GM19025 (cell line): ENCODE data around the gene RRAGD.
A peak's percentile ranks its signal among the peaks of the same experiment; 100 is the strongest.

Source experiments
- ATAC-seq: cut with Tn5 transposase; IDR thresholded peaks from one replicate; pipeline ENCODE4 v1.9.1; 2021; ENCODE audit warnings: mild to moderate bottlenecking, low read depth, moderate library complexity; ENCODE audit not compliant: unreplicated experiment

The RRAGD gene, protein sequence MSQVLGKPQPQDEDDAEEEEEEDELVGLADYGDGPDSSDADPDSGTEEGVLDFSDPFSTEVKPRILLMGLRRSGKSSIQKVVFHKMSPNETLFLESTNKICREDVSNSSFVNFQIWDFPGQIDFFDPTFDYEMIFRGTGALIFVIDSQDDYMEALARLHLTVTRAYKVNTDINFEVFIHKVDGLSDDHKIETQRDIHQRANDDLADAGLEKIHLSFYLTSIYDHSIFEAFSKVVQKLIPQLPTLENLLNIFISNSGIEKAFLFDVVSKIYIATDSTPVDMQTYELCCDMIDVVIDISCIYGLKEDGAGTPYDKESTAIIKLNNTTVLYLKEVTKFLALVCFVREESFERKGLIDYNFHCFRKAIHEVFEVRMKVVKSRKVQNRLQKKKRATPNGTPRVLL

GRCh38 chr6:89412071-89413005 lies at the start of gene RRAGD:
TSS of gene RRAGD (minus strand) at chr6:89412273. CDS start at chr6:89411993, 280 bp downstream.
- ATAC-seq: peak; percentile 71

DNA sequence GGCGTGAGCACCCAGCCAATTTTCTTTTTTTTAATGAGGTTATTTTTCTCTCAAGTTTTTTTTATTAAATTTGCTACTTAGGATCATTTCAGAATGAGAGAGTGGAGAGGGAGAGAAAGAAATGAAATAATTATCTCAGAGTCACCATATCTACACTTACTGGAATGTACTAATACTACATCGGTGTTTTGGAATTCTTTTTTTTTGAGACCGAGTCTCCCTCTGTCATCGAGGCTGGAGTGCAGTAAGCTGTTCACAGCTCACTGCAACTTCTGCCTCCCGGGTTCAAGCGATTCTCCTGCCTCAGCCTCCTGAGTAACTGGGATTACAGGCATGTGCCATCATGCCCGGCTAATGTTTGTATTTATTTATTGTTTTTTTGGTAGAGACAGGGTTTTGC lies 48.6 kb upstream of the RRAGD start:
- ATAC-seq: no peak

GRCh38 chr6:89459501-89459900 lies 47.4 kb upstream of the RRAGD start:
- no peak for ATAC-seq

GRCh38 chr6:89458704-89459103 lies 46.6 kb upstream of the RRAGD start:
- ATAC-seq: no peak

DNA sequence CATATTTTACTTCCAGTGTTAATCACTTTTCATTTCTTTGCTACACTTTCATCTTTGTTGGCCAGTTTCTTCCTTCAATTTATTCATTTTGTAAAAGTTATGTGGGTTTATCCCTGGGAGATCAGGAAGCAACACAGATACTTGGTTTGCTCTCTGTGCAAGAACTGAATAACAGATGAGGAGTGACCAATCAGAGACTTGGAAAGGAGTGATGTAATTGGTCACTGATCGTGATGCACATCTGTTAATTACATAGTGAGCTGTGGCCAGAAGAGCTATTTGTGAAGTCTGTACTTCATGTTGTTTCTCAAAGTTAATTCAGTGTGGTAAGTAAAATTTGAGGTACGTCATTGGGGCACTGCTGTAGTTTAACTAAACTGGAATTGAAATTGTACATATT lies 42.2 kb upstream of the RRAGD start:
- ATAC-seq: no peak

DNA sequence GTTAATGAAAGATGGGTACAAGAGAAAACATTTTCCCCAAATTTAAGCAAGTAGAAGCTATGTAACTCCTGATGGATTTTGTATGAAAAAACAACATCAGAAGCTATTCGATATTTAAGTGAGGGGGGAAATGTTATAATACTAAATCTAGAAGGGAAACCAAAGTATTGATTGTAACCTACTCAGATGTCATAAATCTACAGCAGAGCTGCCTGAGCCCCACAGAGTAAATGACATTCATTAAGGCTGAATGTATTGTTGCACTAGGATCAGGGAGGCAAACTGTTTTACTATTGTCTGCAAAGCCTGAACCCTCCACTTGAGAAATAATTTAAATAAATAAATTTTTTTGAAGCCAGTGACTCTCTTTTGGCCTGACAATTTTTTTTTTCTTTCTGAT lies 40.2 kb upstream of the RRAGD start:
- ATAC-seq: no peak

DNA sequence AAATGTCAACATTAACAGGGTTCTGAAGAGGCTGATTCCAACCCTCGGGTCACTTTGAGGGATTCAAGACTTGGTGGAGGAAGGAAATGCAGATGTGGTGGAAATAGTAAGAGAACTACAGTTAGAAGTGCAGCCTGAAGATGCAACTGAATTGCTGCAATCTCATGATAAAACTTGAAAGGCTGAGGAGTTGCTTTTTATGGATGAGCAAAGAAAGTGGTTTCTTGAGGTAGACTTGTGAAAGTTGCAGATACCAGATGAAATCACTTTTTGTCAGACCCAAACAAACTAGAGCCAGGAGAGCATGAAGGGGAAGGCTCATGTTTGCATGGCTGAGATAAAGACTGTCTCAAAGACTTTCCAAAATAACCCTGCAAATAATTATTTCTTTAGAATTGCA lies 37.1 kb upstream of the RRAGD start:
- no peak for ATAC-seq

- no peak for ATAC-seq
Observed at GRCh38 chr6:89443658-89444057, 31.6 kb upstream of the RRAGD start.

- no peak for ATAC-seq
Observed at GRCh38 chr6:89440200-89440599, 28.1 kb upstream of the RRAGD start.

GRCh38 chr6:89439014-89439413 lies 26.9 kb upstream of the RRAGD start:
- ATAC-seq: no peak

GRCh38 chr6:89438248-89438647 lies 26.2 kb upstream of the RRAGD start:
- ATAC-seq: no peak

DNA sequence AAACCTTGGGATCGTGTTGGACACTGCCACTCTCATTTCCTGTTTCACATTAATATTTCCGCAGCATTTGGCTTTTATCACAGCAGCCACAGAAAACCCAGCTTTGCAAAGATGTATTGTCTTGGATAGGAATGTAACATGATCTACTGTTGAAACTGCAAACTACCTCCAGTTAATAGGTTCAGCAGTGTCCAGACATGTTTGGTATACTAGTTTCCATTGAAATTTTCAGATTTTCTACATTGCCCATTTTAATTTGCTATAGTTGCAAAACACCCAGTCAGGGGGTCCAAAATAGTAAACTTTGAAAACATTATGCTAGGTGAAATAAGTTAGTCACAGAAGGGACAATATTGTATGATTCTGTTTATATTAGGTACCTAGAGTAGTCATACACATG lies 24.2 kb upstream of the RRAGD start:
- ATAC-seq: no peak

- no peak for ATAC-seq
Observed at GRCh38 chr6:89434954-89435353, 22.9 kb upstream of the RRAGD start.

- no peak for ATAC-seq
Observed at GRCh38 chr6:89434150-89434499, 22.1 kb upstream of the RRAGD start.

GRCh38 chr6:89433252-89434149 lies 21.4 kb upstream of the RRAGD start:
- ATAC-seq: peak; percentile 33

DNA sequence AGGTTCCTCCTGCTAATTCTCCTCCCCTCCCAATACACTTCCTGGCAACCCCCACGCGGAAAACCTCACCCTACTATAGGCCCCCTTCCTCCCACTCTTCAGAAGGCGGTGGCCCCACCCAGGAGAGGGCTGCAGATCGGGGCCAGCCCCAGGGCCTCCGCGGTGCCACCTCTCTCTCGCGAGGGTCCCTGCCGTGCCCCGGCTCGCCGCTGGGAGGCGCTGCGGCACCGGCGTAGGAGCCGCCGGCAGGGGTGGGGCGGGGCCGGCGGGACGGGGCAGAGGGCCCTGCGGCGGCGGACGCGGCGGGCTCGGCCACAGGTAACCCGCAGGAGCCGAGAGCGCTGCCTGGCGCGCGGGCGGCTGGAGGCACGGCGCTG lies 20.8 kb upstream of the RRAGD start, which contains the start of gene ANKRD6:
Gene ANKRD6, plus strand, starts transcription at position 278 of the 377 bp plus-strand sequence. CDS start 133,825 bp downstream, outside the sequence.
- ATAC-seq: peak; percentile 81

- no peak for ATAC-seq
Observed at GRCh38 chr6:89430201-89430962, 18.3 kb upstream of the RRAGD start.

DNA sequence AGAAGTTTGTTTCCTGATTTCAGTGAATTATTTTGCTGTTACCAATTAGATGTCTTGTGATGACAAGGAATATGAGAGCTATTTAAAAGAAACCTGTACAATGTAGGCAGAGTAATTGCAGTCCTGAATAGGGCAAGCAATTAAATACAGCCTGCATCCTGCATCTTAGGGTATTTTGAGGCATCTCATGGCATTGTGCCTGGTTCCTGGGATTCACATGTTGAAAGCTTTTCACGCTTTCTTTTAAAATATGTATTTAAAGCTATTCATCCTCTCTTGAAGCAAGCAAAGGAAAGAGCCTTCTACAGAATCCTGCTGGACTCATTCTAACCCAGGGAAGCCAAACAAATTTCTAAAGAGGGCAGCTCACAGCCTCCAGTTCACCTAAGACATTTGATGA lies 4.7 kb upstream of the RRAGD start:
- ATAC-seq: no peak

DNA sequence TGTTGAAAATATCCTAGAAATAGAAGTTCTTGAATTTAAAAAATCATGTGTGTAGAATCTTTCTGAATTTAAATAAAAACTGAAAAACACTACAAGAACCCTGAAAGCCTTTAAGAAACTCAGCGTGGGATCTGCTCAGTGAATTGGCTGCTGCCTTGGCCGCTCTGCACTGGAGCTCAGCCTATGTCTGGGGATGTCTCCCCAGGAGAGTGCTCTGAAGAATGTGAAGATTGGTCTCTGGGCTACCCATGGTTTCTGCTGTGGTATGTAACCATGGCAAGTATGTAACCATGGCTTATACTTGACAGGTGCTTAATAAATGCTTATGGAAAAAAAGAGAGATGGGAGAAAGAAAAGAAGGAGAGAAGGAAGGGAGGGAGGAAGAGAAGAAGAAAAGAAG lies 3.1 kb upstream of the RRAGD start:
- no peak for ATAC-seq

DNA sequence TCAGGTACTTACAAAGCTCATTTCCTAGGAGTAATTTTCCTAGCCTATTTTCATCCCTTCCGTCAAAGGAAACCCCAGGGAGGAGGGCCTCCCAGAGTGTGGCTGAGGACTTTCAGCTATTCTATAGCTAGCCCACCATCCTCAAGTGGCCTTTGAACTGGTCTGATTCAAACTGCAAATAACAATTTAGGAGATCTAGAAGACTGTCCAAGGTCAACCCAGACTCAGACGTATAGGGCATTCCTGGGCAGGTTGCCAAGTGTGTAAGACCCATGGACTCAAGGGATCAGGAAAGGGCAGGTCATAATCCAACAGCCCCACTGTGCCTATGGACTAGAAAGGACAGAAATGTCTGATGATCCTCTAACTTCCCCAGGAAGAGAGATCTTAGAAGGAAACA lies 2.1 kb upstream of the RRAGD start:
- no peak for ATAC-seq
